Measurements from ENCODE around the gene CLDN4.
"Not testable (repeated sequence)": the region's sequence is repeated elsewhere in the genome, so short reads cannot be mapped to it uniquely, and the experiment has no call there.

Gene CLDN4

GRCh38 chr7:73844131-73844547 lies 13.3 kb downstream of the CLDN4 start:
- no peak for DNase-seq (ENCODE audit: low read depth)

- no peak for DNase-seq (ENCODE audit: low read depth)
Observed at GRCh38 chr7:73844848-73845460, 14.2 kb downstream of the CLDN4 start.

- not testable (repeated sequence) for DNase-seq (ENCODE audit: low read depth)
Observed at GRCh38 chr7:73845701-73846195, 15.0 kb downstream of the CLDN4 start.

- DNase-seq (ENCODE audit: low read depth): no peak
Observed at GRCh38 chr7:73847941-73848723, 17.3 kb downstream of the CLDN4 start.

- DNase-seq (ENCODE audit: low read depth): no peak
Observed at GRCh38 chr7:73850781-73851207, 20.0 kb downstream of the CLDN4 start.

GRCh38 chr7:73851410-73852338 lies 20.9 kb downstream of the CLDN4 start:
- no peak for DNase-seq (ENCODE audit: low read depth)

GRCh38 chr7:73852500-73852899 lies 21.7 kb downstream of the CLDN4 start:
- no peak for DNase-seq (ENCODE audit: low read depth)

GRCh38 chr7:73856941-73857340 lies 26.1 kb downstream of the CLDN4 start:
- DNase-seq (ENCODE audit: low read depth): no peak

- no peak for DNase-seq (ENCODE audit: low read depth)
Observed at GRCh38 chr7:73858807-73859206, 28.0 kb downstream of the CLDN4 start.

- no peak for DNase-seq (ENCODE audit: low read depth)
Observed at GRCh38 chr7:73860859-73861258, 30.1 kb downstream of the CLDN4 start, which contains the start of gene TMEM270. Gene TMEM270 (plus strand): TSS chr7:73861159. CDS start chr7:73861195, 36 bp downstream.

GRCh38 chr7:73861305-73861704 lies 30.5 kb downstream of the CLDN4 start:
- no peak for DNase-seq (ENCODE audit: low read depth)

- no peak for DNase-seq (ENCODE audit: low read depth)
Observed at GRCh38 chr7:73864981-73865711, 34.4 kb downstream of the CLDN4 start.

- DNase-seq (ENCODE audit: low read depth): no peak
Observed at GRCh38 chr7:73865738-73866445, 35.1 kb downstream of the CLDN4 start.

GRCh38 chr7:73866446-73866767 lies 35.6 kb downstream of the CLDN4 start:
- no peak for DNase-seq (ENCODE audit: low read depth)

- DNase-seq (ENCODE audit: low read depth): no peak
Observed at GRCh38 chr7:73869011-73869798, 38.4 kb downstream of the CLDN4 start.

- DNase-seq (ENCODE audit: low read depth): no peak
Observed at GRCh38 chr7:73870041-73870492, 39.3 kb downstream of the CLDN4 start.

GRCh38 chr7:73871163-73872011 lies 40.6 kb downstream of the CLDN4 start:
- no peak for DNase-seq (ENCODE audit: low read depth)

- DNase-seq (ENCODE audit: low read depth): no peak
Observed at GRCh38 chr7:73872056-73872908, 41.5 kb downstream of the CLDN4 start.
